Breast epithelium (tissue), 4 donors: ENCODE measurements around the gene ZNF362. TPM values are rescaled to one million over a fixed set of nuclear protein-coding genes. Genes with fewer than 3 reads are reported as not detected.

Source experiments
- DNase-seq, 2 donors: peaks; one replicate each; pipeline ENCODE4 v3.0.0-alpha.2; 2019; ENCODE audit warnings: low spot score in 2 of 2
- H3K27ac ChIP-seq, 2 donors: fragments of 200-600 bp; sonication (generic) in 1 of 2; one replicate each; pipeline ENCODE4 v1.5.1; 2016 to 2019; ENCODE audit warnings: mild to moderate bottlenecking in 1 of 2
- H3K27me3 ChIP-seq, 2 donors: fragments of 200-600 bp; sonication (generic) in 1 of 2; one replicate each; pipeline versions ENCODE4 v1.5.1 to v1.6.0; 2017 to 2019; ENCODE audit warnings: control low read depth in 1 of 2, mild to moderate bottlenecking in 1 of 2
- H3K36me3 ChIP-seq: fragments of 200-600 bp; one replicate; pipeline ENCODE4 v1.5.1; 2019
- H3K4me1 ChIP-seq, 2 donors: fragments of 200-600 bp; sonication (generic); one replicate each; pipeline ENCODE4 v1.5.1; 2016 to 2019; ENCODE audit warnings: control low read depth in 1 of 2
- H3K4me3 ChIP-seq, 3 donors: fragments of 200-600 bp; sonication (generic); 1 replicate in 2 of 3; 2 replicates in 1 of 3; pipeline ENCODE4 v1.5.1; 2016 to 2019; ENCODE audit warnings: mild to moderate bottlenecking in 3 of 3, moderate library complexity in 2 of 3
- H3K9me3 ChIP-seq, 2 donors: fragments of 200-600 bp; sonication (generic) in 1 of 2; one replicate each; pipeline ENCODE4 v1.5.1; 2016 to 2019; ENCODE audit warnings: control low read depth in 1 of 2
- POLR2A ChIP-seq: fragments of 450-650 bp; IDR thresholded peaks from one replicate; pipeline ENCODE4 v1.6.1; 2016; ENCODE audit warnings: antibody characterized with exemption, mild to moderate bottlenecking, moderate library complexity
- POLR2AphosphoS5 ChIP-seq, 3 donors: sonication (generic); formaldehyde crosslinking; IDR thresholded peaks; one replicate each; pipeline ENCODE4 v1.6.1; 2017; ENCODE audit warnings: antibody characterized with exemption in 3 of 3
- intact Hi-C: fragments of 100-400 bp; cut with DNase I; formaldehyde crosslinking; loops from one replicate; pipeline ENCODE4 v1.15.1; 2023; ENCODE audit warnings: low total_unique reads
- total RNA-seq, 3 donors: library from RNA; depleted of rRNA; stranded (reverse); fragments of >200 nt; gene quantifications; one replicate each; pipeline ENCODE4 v1.1.0, GENCODE V29; 2016
- TF ChIP-seq, protein P1 (sequence below), 3 donors: fragments of 450-650 bp; IDR thresholded peaks; one replicate each; pipeline ENCODE4 v1.5.1; 2016 to 2017; ENCODE audit warnings: antibody characterized with exemption in 3 of 3, mild to moderate bottlenecking in 3 of 3, moderate library complexity in 3 of 3

The ZNF362 gene
- total RNA-seq, 3 donors from 2014 or later, result 11.7 to 16.0 (median 15.7) TPM

DNA sequence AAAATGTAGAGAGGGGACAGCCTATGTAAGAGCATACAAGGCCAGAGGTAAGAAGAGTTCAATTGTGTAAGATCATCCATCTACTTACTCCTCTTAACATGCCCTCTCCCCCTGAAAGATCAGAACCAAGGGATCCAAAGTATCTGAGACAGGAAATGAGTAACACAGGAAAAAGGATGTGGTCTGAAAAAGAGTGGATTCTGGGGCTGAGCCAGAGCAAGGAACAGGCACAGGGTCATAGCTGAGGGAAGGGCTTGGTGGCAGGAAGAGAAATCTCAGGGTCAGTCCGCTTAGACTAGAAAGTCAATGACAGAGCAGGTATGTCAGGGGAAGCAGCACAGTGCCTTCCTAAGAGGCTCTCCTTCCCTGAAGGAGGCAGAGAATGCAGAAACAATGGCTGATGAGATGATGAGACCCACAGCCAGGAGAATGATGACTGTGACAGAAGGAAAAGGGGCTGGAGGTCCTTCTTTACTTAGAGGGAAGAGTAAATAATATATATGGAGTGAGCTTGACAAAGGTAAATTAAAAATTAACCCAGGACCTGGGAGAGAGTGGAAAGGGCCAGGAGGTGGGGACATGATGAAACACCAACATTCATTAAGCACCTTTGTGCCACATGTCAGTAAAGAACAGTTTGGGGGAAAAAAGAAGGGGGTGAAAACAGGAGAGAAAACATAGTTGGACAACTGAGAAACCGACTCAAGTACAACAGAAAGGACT lies 90.8 kb downstream of the ZNF362 start:
- Histone ChIP-seq H3K4me3 (peak overlapping the region; percentile 94 to 100 (median 97)), H3K4me1 (peaks cover 0 to 38% of the 10 kb centered on the region in 2 donors), H3K9me3 (no peaks in the 10 kb centered on the region), H3K36me3 (no peaks in the 10 kb centered on the region), H3K27ac (peak overlapping the region; percentile 98 to 100), H3K27me3 (no peaks in the 10 kb centered on the region)
- TF ChIP-seq POLR2A (peak; percentile 53), POLR2AphosphoS5 (IDR thresholded peaks at IDR 0.05) (peak; percentile 56 to 91 (median 67))
- TF ChIP-seq, protein P1, sequence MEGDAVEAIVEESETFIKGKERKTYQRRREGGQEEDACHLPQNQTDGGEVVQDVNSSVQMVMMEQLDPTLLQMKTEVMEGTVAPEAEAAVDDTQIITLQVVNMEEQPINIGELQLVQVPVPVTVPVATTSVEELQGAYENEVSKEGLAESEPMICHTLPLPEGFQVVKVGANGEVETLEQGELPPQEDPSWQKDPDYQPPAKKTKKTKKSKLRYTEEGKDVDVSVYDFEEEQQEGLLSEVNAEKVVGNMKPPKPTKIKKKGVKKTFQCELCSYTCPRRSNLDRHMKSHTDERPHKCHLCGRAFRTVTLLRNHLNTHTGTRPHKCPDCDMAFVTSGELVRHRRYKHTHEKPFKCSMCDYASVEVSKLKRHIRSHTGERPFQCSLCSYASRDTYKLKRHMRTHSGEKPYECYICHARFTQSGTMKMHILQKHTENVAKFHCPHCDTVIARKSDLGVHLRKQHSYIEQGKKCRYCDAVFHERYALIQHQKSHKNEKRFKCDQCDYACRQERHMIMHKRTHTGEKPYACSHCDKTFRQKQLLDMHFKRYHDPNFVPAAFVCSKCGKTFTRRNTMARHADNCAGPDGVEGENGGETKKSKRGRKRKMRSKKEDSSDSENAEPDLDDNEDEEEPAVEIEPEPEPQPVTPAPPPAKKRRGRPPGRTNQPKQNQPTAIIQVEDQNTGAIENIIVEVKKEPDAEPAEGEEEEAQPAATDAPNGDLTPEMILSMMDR (IDR thresholded peaks at IDR 0.05), result no peak
- intact Hi-C loops, result no loop called here
- DNase-seq, result no peak

DNA sequence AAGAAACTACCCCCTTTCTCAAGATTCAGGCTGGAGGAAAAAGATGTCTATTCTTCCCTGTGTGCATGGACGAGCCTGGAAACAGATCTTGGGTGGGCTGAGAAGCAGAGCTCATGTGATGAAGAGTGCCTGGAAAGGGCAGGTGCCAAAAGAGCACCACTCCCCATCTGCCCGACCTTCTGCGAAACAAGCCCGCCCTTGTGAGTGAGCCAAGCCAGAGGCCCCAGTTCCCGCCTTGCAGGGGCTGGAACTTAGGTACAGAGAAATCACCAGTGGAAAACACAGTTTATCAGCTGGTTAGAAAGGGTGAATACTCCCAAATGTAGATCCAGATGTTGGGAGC lies 91.3 kb downstream of the ZNF362 start:
- H3K27me3 ChIP-seq, result no peaks in the 10 kb centered on the region

DNA sequence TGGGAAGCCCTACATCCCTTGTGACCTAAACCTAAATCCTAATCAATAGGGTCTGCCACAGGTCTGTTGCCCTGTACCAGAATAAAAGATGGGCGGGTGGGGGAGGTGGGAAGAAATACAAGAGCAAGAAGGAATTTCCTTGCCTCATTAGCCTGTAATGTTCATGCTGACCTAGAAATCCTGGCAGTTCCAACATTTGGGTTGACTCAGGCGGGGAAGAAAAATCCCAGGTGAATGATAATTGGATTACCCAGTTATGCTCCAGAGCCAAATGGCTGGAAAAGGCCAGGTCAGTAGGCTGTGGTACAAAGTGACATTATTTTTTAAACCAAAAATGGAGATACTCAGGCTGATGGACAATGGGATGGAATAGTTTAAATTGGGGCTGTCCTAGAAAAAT lies 91.9 kb downstream of the ZNF362 start:
- Histone ChIP-seq H3K4me1 (peaks cover 0 to 27% of the 10 kb centered on the region in 2 donors), H3K4me3 (peak overlapping the region; percentile 94 to 100 (median 97)), H3K27me3 (no peaks in the 10 kb centered on the region), H3K36me3 (no peaks in the 10 kb centered on the region), H3K27ac (peak overlapping the region; percentile 98 to 100), H3K9me3 (no peaks in the 10 kb centered on the region)
- TF ChIP-seq, protein P1 (IDR thresholded peaks at IDR 0.05), result no peak
- TF ChIP-seq POLR2AphosphoS5 (IDR thresholded peaks at IDR 0.05) (no peak), POLR2A (no peak)
- intact Hi-C loops, result no loop called here
- DNase-seq, result no peak

More for the DNA sequence above, 91.3 kb downstream of the ZNF362 start:
- intact Hi-C loops, result no loop called here
- no peaks in the 10 kb centered on the region for H3K9me3 ChIP-seq
- TF ChIP-seq POLR2A (no peak), POLR2AphosphoS5 (IDR thresholded peaks at IDR 0.05) (peak in 1 of 3 donors; percentile 31)
- peak overlapping the region; percentile 98 to 100 for H3K27ac ChIP-seq
- peak overlapping the region; percentile 94 to 100 (median 97) for H3K4me3 ChIP-seq
- H3K36me3 ChIP-seq, result no peaks in the 10 kb centered on the region
- peaks cover 0 to 32% of the 10 kb centered on the region in 2 donors for H3K4me1 ChIP-seq
- no peak for DNase-seq

DNA sequence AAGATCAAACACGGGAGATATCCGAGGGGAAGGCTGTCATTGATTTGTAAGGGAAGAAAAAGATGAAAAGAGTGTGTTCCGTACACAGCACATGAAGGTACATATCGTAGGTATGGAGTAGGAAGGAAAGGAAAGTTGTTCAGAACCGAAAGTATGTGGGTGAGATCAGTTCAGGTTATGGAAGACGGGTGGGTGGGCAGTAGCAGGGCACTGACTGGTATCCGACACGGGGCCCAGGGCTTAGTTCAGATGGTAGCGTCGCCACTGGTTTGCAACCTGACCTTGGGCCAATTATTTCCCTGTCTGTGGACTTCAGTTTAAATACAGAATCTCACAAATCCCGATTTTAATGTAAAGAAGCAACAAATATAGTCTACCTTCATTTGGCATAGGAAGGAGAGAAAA lies 92.4 kb downstream of the ZNF362 start:
- no peak for DNase-seq
- H3K36me3 ChIP-seq, result no peaks in the 10 kb centered on the region
- H3K9me3 ChIP-seq, result no peaks in the 10 kb centered on the region
- peak overlapping the region; percentile 94 to 100 (median 97) for H3K4me3 ChIP-seq
- H3K27ac ChIP-seq, result peak overlapping the region; percentile 98 to 100
- intact Hi-C loops, result no loop called here
- H3K4me1 ChIP-seq, result peaks cover 0 to 23% of the 10 kb centered on the region in 2 donors
- no peaks in the 10 kb centered on the region for H3K27me3 ChIP-seq
- TF ChIP-seq, protein P1 (IDR thresholded peaks at IDR 0.05), result no peak
- TF ChIP-seq POLR2AphosphoS5 (IDR thresholded peaks at IDR 0.05), result no peak
- no peak for TF ChIP-seq POLR2A

DNA sequence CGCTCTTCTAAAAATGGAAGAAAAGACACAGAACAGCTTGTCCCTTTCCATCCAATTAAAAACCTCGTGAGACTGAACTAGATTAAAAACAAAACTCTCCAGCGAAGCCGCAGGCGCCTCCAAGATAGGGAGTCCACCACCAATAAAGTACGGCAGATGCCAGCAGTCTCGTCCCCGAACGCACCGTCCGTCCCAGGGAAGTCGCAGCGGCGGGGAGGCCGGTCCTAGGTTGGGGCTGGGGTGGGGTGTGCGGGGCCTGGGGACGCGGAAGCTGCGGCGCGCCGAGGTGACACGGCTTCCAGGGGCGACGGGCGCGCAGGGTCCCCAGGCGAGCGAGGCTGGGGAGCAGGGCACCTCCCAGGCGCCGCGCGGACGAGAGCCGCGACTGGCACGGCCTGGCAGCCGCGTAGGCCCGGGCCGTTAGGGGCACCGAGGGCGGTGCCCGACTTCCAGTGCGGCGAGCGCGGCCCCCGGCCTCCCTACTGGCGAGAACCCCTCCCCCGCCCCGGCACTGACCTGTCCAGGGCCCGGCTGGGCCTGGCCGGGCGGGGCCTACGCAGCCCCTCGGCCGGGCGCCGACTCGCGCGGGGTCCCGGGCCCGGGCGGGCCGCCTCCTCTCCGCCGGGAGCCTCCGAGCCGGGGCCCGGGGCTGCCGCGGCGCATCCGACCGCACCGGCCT lies 92.9 kb downstream of the ZNF362 start:
- peak overlapping the region; percentile 98 to 100 for H3K27ac ChIP-seq
- TF ChIP-seq POLR2AphosphoS5 (IDR thresholded peaks at IDR 0.05) (no peak), POLR2A (no peak)
- TF ChIP-seq, protein P1 (IDR thresholded peaks at IDR 0.05), result no peak
- DNase-seq, result no peak
- H3K9me3 ChIP-seq, result no peaks in the 10 kb centered on the region
- peaks cover 0 to 18% of the 10 kb centered on the region in 2 donors for H3K4me1 ChIP-seq
- H3K27me3 ChIP-seq, result no peaks in the 10 kb centered on the region
- no peaks in the 10 kb centered on the region for H3K36me3 ChIP-seq
- peak overlapping the region; percentile 94 to 100 (median 97) for H3K4me3 ChIP-seq
- intact Hi-C loops, result no loop called here
